AG04449 (cell line): Measurements from ENCODE around the gene TAS2R3.
A peak's percentile ranks its signal among the peaks of the same experiment; 100 is the strongest.

ENCODE experiments used
- CTCF ChIA-PET: fragments of 350-600 bp; formaldehyde crosslinking; extraction: SDS; loops from one replicate; lab custom pipeline; 2021; ENCODE audit warnings: antibody characterized with exemption; lab: Yijun Ruan, JAX
- POLR2A ChIA-PET: fragments of 400-600, 350-600 bp; formaldehyde crosslinking; extraction: SDS; loops from one replicate; lab custom pipeline; 2020; ENCODE audit warnings: antibody characterized with exemption, inconsistent platforms; lab: Yijun Ruan, JAX
- DNase-seq: peaks from one replicate; pipeline ENCODE4 v3.0.0-alpha.2; 2010; ENCODE audit warnings: low read depth, low spot score
- H3K4me3 ChIP-seq: 2 replicates; pipeline ENCODE4 v1.5.1; 2011; ENCODE audit warnings: low read depth, mild to moderate bottlenecking, control low read depth, low read length
- CTCF ChIP-seq: IDR thresholded peaks from one replicate; pipeline ENCODE4 v1.5.1; 2011; ENCODE audit warnings: mild to moderate bottlenecking, moderate library complexity, low read length, control low read depth, inconsistent platforms; ENCODE audit not compliant: insufficient read depth; ENCODE audit errors: missing control alignments

Gene TAS2R3

DNA sequence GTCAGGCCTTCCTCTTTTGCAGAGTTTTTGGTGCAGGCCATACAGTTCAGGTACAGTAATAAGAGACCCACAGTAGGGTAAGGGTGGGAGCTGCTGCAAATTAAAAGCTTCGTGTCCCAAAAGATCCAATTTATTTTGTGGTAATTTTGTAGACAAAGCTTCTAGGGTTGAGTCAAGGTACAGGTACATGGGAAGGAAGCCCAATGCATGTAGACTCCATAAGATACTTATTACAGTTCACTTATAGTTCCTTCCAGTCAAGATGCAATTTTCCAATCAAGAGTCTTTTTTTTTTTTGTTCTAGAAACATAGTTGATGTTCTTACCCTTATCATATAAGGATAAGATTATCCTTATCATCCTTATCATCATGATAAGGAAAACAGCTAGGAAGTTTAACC lies 12.5 kb downstream of the TAS2R3 start, which contains the start of gene TAS2R4:
TAS2R4 (plus strand) TSS at position 301 of the 400 bp plus-strand sequence. CDS start 1,815 bp downstream, outside the sequence.
- H3K4me3 ChIP-seq: no peak within 1 kb of the TSS
- POLR2A ChIA-PET: no interaction called here
- CTCF ChIA-PET: interaction anchor here (2.3 kb wide), 1 partner anchor 10 kb away, joined by 15 read pairs; no protein-coding TSS in a partner anchor
- no peak for TF ChIP-seq CTCF
- no peak for DNase-seq

DNA sequence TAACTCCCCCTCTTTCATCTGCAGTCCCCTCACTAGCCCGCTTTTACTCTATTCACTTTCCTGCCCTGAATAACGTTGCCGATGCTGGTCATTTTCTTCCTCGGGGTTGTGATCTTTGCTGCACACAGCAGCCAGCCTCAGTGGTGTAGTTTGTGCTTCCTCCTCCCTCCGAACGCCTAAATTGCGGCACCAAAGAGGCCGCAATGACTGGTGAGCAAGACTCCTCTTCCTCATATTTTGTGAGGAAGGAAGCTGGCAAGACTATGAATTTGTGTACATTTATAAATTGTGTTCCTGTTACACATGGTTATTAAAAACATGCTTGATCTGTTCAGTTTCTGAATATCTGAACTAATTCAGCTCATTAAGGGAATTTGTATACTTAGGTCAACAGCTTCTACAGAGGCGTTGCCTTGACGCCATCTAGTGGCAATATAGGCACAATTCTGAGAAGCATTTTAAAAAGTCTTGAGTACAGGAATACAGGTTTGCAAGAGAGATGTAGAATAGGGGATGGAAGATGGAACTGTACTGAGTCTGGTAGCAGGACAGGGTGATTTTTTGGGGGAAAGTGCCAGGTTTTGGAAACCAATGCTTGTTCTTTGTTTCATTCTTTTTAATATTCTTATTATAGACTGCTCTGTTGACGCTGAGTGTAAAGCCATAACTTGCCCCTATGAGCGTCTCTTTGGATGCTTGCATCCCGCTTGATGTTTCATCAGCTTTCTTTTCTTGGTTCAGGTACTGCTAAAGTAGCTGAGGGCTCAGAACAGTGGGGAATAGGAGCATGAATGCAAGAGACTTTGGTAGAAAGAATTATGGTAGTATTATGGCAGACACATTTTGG lies 22.0 kb downstream of the TAS2R3 start:
- ChIA-PET CTCF (interaction anchor here (0.6 to 5.2 kb wide), 17 partner anchors 9 to 1125 kb away, joined by 3 to 27 read pairs (median 5); partner anchors contain the start of genes SSBP1 and TAS2R4), POLR2A (no interaction called here)
- no peak overlapping the region for H3K4me3 ChIP-seq
- peak; percentile 5 for DNase-seq
- TF ChIP-seq CTCF: peak; percentile 64

GRCh38 chr7:141788296-141788695 lies 24.4 kb downstream of the TAS2R3 start:
- POLR2A ChIA-PET: no interaction called here
- no peak for DNase-seq
- no peak for TF ChIP-seq CTCF
- CTCF ChIA-PET: no interaction called here
- no peak overlapping the region for H3K4me3 ChIP-seq

- POLR2A ChIA-PET: no interaction called here
- CTCF ChIA-PET: interaction anchor here (1.0 to 1.1 kb wide), 2 partner anchors 36 to 88 kb away, joined by 3 read pairs; partner anchors contain the start of gene DENND11
These were observed 26.0 kb downstream of the TAS2R3 start, which contains the start of gene TAS2R5 for GRCh38 chr7:141789917-141790316. TAS2R5 (plus strand) TSS chr7:141790217; CDS start chr7:141790362, 145 bp downstream.

DNA sequence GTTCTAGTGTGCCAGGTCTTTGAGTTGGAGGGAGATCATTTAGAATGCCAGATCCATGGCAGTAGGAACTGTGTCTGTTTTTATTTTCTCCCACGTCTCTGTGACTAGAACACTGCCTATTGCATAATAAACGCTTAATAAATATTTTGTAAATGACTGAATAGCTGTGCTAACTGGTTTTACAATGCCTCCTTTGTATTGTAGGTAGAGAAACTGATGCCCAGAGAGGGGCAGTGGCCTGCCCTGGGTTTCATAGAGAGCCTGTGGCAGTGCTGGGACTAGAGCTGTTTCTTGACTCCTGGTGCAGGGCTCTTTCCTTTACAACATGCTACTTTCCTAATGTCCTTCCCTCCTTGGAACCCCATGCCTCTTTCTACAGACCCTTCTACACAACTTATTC lies 28.6 kb downstream of the TAS2R3 start:
- DNase-seq: no peak
- H3K4me3 ChIP-seq: no peak overlapping the region
- CTCF ChIA-PET: no interaction called here
- TF ChIP-seq CTCF: no peak
- POLR2A ChIA-PET: no interaction called here

More at GRCh38 chr7:141789917-141790316, 26.0 kb downstream of the TAS2R3 start, which contains the start of gene TAS2R5:
- no peak within 1 kb of the TSS for H3K4me3 ChIP-seq
- no peak for TF ChIP-seq CTCF
- no peak for DNase-seq
